Activated CD4-positive, alpha-beta T cell treated with anti-CD3 and anti-CD28 coated beads, Interleukin-2, amount 10 ng/mL, durations not matched to agents 7 days and 5 days (primary cell): ENCODE data around the gene ERICH4. TPM values are rescaled to one million over a fixed set of nuclear protein-coding genes. Genes with fewer than 3 reads are reported as not detected.
A peak's percentile ranks its signal among the peaks of the same experiment; 100 is the strongest.
"Not testable (repeated sequence)": the region's sequence is repeated elsewhere in the genome, so short reads cannot be mapped to it uniquely, and the experiment has no call there.

Experiments
- CTCF ChIA-PET: fragments of 350-600 bp; sonication (Branson Sonifier 250); formaldehyde crosslinking; loops from one replicate; lab custom pipeline; 2021; ENCODE audit warnings: antibody characterized with exemption; lab: Charles Lee
- POLR2A ChIA-PET: fragments of 350-600 bp; sonication (Branson Sonifier 250); formaldehyde crosslinking; loops from one replicate; lab custom pipeline; 2021; ENCODE audit warnings: antibody characterized with exemption; lab: Charles Lee
- DNase-seq: peaks from one replicate; pipeline ENCODE4 v3.0.0-alpha.2; 2020
- H3K27ac Mint-ChIP-seq: one replicate; pipeline ENCODE4 v1.8.0; 2021; ENCODE audit warnings: mild to moderate bottlenecking, moderate library complexity, mixed read lengths
- H3K27me3 Mint-ChIP-seq: one replicate; pipeline ENCODE4 v1.8.0; 2021; ENCODE audit warnings: mixed read lengths
- H3K36me3 Mint-ChIP-seq: one replicate; pipeline ENCODE4 v1.8.0; 2021; ENCODE audit warnings: low read depth, mixed read lengths
- H3K4me1 Mint-ChIP-seq: one replicate; pipeline ENCODE4 v1.8.0; 2021; ENCODE audit warnings: mixed read lengths
- H3K4me3 Mint-ChIP-seq: one replicate; pipeline ENCODE4 v1.8.0; 2021; ENCODE audit warnings: mild to moderate bottlenecking, moderate library complexity, mixed read lengths
- H3K9me3 Mint-ChIP-seq: one replicate; pipeline ENCODE4 v1.8.0; 2021; ENCODE audit warnings: mixed read lengths
- total RNA-seq, 2 experiments: library from RNA; stranded (reverse); gene quantifications; one replicate each; pipeline ENCODE4 v1.2.3, GENCODE V29; 2021

ERICH4 gene
- total RNA-seq, 2 experiments from 2014 or later: not detected

GRCh38 chr19:41443813-41444455 lies 978 bp downstream of the ERICH4 start:
- ChIA-PET POLR2A (no interaction called here), CTCF (no interaction called here)
- no peak overlapping the region for H3K27ac Mint-ChIP-seq
- H3K4me3 Mint-ChIP-seq: no peak overlapping the region
- no peaks in the 10 kb centered on the region for H3K9me3 Mint-ChIP-seq
- H3K27me3 Mint-ChIP-seq: peaks cover 15% of the 10 kb centered on the region
- H3K36me3 Mint-ChIP-seq: no peaks in the 10 kb centered on the region
- H3K4me1 Mint-ChIP-seq: peaks cover 21% of the 10 kb centered on the region
- DNase-seq: no peak

DNA sequence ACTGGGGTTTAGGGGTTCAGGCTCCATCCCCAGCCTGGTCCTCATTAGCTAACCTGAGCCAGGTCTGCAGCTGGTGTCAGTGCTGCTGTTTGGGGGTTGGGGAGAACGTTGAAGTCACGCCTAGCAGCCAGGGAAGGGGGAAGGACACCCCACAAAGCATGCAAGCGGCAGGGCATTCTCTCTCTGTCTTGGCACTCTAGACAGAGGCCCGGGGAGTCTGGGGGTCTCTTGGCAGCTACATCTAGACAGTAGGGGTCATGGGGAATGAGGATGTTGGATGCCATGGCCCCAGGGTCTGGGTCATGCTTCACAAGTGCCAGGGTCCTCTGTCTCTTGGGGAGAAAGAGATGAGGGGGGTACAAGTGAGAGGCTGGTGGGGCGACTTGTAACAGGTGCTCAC lies 2.6 kb downstream of the ERICH4 start:
- DNase-seq: no peak
- CTCF ChIA-PET: interaction anchor here (0.9 kb wide), 1 partner anchor 11 kb away, joined by 4 read pairs; no protein-coding TSS in a partner anchor
- POLR2A ChIA-PET: no interaction called here
- Mint-ChIP-seq H3K27ac (no peak overlapping the region), H3K4me1 (peaks cover 30% of the 10 kb centered on the region), H3K27me3 (peaks cover 15% of the 10 kb centered on the region), H3K36me3 (no peaks in the 10 kb centered on the region), H3K9me3 (no peaks in the 10 kb centered on the region), H3K4me3 (no peak overlapping the region)

DNA sequence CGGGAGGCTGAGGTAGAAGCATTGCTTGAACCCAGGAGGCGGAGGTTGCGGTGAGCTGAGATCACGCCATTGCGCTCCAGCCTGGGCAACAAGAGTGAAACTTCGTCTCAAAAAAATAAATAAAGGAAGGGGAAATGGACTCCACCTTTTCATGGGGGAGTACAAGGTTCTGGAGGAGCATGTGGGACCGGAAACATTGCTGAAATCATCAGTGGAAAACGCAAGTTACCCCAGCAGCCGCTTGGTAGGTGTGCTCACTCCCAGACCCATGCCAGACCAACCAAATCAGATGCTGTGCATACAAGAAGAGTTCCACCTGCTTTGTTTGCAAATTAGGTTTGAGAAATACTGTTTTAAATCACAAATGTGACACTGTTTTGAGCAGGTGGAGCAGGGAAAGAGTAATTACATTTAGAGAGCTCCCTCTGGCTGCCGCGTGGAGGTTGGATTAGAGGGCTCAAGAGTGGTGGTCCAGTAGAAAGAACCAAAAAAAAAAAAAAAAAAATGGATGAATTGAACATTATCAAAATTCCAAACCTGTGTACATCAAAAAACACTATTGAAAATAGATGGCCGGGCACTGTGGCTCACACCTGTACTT lies 4.9 kb downstream of the ERICH4 start:
- Mint-ChIP-seq H3K4me3 (no peak overlapping the region), H3K4me1 (peaks cover 28% of the 10 kb centered on the region), H3K27me3 (peaks cover 15% of the 10 kb centered on the region), H3K27ac (no peak overlapping the region), H3K9me3 (no peaks in the 10 kb centered on the region), H3K36me3 (no peaks in the 10 kb centered on the region)
- ChIA-PET POLR2A (no interaction called here), CTCF (interaction anchor here (0.5 to 3.3 kb wide), 10 partner anchors 9 to 347 kb away, joined by 3 to 27 read pairs (median 5); partner anchors contain the start of gene DMAC2)
- DNase-seq: no peak

DNA sequence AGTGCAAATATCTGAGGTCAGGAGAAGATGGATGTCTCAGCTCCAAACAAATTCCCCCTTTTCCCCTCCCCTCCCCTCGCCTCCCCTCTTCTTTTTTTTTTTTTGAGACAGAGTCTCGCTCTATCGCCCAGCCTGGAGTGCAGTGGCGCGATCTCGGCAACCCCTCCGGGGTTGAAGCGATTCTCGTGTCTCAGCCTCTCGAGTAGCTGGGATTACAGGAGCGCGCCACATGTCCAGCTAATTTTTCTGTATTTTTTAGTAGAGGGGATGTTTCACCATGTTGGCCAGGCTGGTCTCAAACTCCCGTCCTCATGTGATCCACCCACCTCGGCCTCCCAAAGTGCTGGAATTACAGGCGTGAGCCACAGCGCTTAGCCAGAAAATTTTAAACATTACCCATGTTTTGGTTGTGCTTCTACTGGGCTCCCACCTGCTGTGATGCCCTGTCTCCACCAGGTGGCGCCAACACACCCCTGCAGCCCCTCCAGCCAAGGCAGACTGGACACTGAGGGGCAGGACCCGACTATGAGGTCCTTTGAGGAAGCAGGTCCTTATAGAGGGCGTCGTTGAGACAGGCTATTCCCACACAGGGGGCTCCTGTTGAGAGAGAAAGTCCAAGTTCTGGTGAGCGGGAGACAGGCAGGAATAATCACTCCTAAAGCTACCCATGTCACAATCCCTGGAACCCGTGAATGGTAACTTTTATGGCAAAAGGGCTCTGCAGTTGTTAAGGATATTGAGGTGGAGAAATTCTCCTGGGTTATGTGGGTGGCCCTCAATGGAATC lies 6.3 kb downstream of the ERICH4 start:
- ChIA-PET CTCF (interaction anchor here (0.6 to 3.3 kb wide), 18 partner anchors 8 to 346 kb away, joined by 3 to 27 read pairs (median 4); partner anchors contain the start of gene DMAC2), POLR2A (interaction anchor here (0.6 kb wide), 1 partner anchor 100 kb away, joined by 3 read pairs; no protein-coding TSS in a partner anchor)
- H3K4me3 Mint-ChIP-seq: peak overlapping the region; percentile 69
- no peaks in the 10 kb centered on the region for H3K36me3 Mint-ChIP-seq
- H3K4me1 Mint-ChIP-seq: peaks cover 33% of the 10 kb centered on the region
- DNase-seq: peak; percentile 75
- no peak overlapping the region for H3K27ac Mint-ChIP-seq
- H3K9me3 Mint-ChIP-seq: no peaks in the 10 kb centered on the region
- H3K27me3 Mint-ChIP-seq: peaks cover 10% of the 10 kb centered on the region

GRCh38 chr19:41449865-41450178 lies 6.9 kb downstream of the ERICH4 start:
- peaks cover 10% of the 10 kb centered on the region for H3K27me3 Mint-ChIP-seq
- H3K4me1 Mint-ChIP-seq: peaks cover 34% of the 10 kb centered on the region
- H3K4me3 Mint-ChIP-seq: no peak overlapping the region
- no peak for DNase-seq
- CTCF ChIA-PET: interaction anchor here (0.6 to 3.3 kb wide), 17 partner anchors 11 to 229 kb away, joined by 3 to 27 read pairs (median 3); partner anchors contain the start of genes CEACAM21 and DMAC2
- POLR2A ChIA-PET: no interaction called here
- H3K36me3 Mint-ChIP-seq: no peaks in the 10 kb centered on the region
- no peaks in the 10 kb centered on the region for H3K9me3 Mint-ChIP-seq
- no peak overlapping the region for H3K27ac Mint-ChIP-seq

- no peak overlapping the region for H3K4me3 Mint-ChIP-seq
- CTCF ChIA-PET: interaction anchor here (1.3 kb wide), 1 partner anchor 12 kb away, joined by 3 read pairs; no protein-coding TSS in a partner anchor
- no peaks in the 10 kb centered on the region for H3K9me3 Mint-ChIP-seq
- H3K4me1 Mint-ChIP-seq: peaks cover 55% of the 10 kb centered on the region
- H3K27ac Mint-ChIP-seq: no peak overlapping the region
- H3K27me3 Mint-ChIP-seq: peaks cover 6% of the 10 kb centered on the region
- POLR2A ChIA-PET: no interaction called here
- peaks cover 2% of the 10 kb centered on the region for H3K36me3 Mint-ChIP-seq
- no peak for DNase-seq
These were observed 9.8 kb downstream of the ERICH4 start for GRCh38 chr19:41452584-41453275.

DNA sequence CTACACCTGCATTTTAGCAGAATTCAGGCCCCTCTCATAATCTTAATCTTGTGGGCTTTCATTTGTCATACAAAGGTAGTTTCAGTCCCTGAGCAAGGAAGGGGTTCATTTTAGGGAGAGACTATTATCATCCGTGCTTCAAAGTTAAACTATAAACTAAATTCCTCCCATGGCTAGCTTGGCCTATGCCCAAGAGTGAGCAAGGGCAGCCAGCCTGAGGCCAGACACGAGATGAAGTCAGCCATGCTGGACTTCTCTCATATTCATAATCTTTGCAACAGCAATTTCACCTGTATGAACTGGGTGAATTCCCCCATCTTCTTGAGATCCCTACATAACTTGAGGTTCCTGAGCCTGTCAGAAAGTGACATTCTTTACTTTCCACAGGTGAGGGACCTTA lies 13.0 kb downstream of the ERICH4 start:
- CTCF ChIA-PET: interaction anchor here (0.8 to 2.2 kb wide), 4 partner anchors 9 to 115 kb away, joined by 3 to 8 read pairs (median 4); no protein-coding TSS in a partner anchor
- Mint-ChIP-seq H3K27ac (no peak overlapping the region), H3K4me3 (no peak overlapping the region), H3K4me1 (peaks cover 48% of the 10 kb centered on the region), H3K36me3 (peaks cover 2% of the 10 kb centered on the region), H3K9me3 (no peaks in the 10 kb centered on the region), H3K27me3 (no peaks in the 10 kb centered on the region)
- no peak for DNase-seq
- POLR2A ChIA-PET: interaction anchor here (0.6 kb wide), 1 partner anchor 104 kb away, joined by 3 read pairs; no protein-coding TSS in a partner anchor

- ChIA-PET POLR2A (interaction anchor here (0.5 to 1.0 kb wide), 3 partner anchors 104 to 403 kb away, joined by 3 to 5 read pairs (median 3); partner anchors contain the start of gene RPS19), CTCF (interaction anchor here (0.8 to 2.2 kb wide), 8 partner anchors 8 to 1013 kb away, joined by 3 to 8 read pairs (median 4); no protein-coding TSS in a partner anchor)
- peak overlapping the region; percentile 54 for H3K27ac Mint-ChIP-seq
- H3K9me3 Mint-ChIP-seq: no peaks in the 10 kb centered on the region
- peaks cover 4% of the 10 kb centered on the region for H3K27me3 Mint-ChIP-seq
- no peak for DNase-seq
- peak overlapping the region; percentile 38 for H3K4me3 Mint-ChIP-seq
- H3K4me1 Mint-ChIP-seq: peaks cover 48% of the 10 kb centered on the region
- H3K36me3 Mint-ChIP-seq: peaks cover 2% of the 10 kb centered on the region
These were observed 13.5 kb downstream of the ERICH4 start for GRCh38 chr19:41456342-41456918.

GRCh38 chr19:41457241-41457640 lies 14.3 kb downstream of the ERICH4 start:
- Mint-ChIP-seq H3K4me1 (peaks cover 48% of the 10 kb centered on the region), H3K4me3 (peak overlapping the region; percentile 38), H3K27me3 (peaks cover 8% of the 10 kb centered on the region), H3K27ac (peak overlapping the region; percentile 26), H3K9me3 (no peaks in the 10 kb centered on the region), H3K36me3 (peaks cover 2% of the 10 kb centered on the region)
- peak; percentile 48 for DNase-seq
- CTCF ChIA-PET: interaction anchor here (0.6 to 2.2 kb wide), 7 partner anchors 9 to 1014 kb away, joined by 3 to 8 read pairs (median 4); partner anchors contain the start of gene DMAC2
- POLR2A ChIA-PET: interaction anchor here (0.5 to 1.0 kb wide), 2 partner anchors 313 to 403 kb away, joined by 3 to 5 read pairs; partner anchors contain the start of gene RPS19

- Mint-ChIP-seq H3K4me1 (peaks cover 24% of the 10 kb centered on the region), H3K27ac (no peak overlapping the region), H3K4me3 (no peak overlapping the region), H3K27me3 (peaks cover 11% of the 10 kb centered on the region), H3K9me3 (no peaks in the 10 kb centered on the region), H3K36me3 (no peaks in the 10 kb centered on the region)
- POLR2A ChIA-PET: no interaction called here
- CTCF ChIA-PET: no interaction called here
- no peak for DNase-seq
These were observed 19.5 kb downstream of the ERICH4 start for GRCh38 chr19:41462497-41462896.

DNA sequence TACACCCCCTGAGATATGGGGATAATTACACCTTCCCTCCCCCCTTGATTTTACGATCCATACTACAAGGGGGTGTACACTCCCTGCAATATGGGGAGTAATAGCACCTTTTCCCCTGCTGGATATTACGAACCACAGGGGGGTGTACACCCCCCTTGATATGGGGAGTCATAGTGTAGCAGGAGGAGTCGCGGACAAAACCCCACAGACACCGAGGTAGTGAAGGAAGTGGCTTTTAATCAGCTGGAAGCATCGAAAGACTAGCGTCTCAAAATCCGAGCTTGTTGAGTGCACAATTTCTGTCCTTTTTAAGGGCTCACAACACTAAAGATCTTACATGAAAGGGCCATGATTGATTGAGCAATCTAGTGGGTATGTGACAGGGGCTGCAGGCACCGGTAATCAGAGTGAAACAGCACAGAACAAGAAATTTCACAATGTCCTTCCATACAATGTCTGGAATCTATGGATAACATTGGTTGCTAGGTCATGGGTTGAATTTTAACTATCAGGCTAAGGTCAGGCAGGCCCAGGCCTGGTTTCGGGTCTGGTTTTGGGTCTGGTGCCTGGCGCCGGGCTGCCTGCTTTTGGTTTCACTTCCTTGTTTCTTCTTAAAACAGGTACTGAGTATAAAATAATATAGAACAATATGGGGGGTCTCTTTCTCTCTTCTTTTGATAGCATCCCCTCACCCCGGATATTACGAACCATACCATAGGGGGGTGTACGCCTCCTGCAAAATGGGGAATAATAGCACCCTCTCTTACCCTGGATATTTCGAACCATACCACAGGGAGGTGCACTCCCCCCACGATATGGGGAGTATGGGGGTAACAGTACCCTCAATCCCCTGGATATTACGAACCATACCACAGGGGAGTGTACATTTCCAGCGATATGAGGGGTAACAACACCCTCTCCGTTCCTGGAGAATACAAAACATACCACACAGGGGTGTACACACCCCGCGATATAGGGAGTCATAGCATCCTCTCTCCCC lies 20.6 kb downstream of the ERICH4 start:
- CTCF ChIA-PET, DNase-seq, H3K9me3 Mint-ChIP-seq, POLR2A ChIA-PET, H3K36me3 Mint-ChIP-seq: not testable (repeated sequence)
- Mint-ChIP-seq H3K4me3 (peak overlapping the region; percentile 17), H3K27ac (peak overlapping the region; percentile 80), H3K27me3 (peaks cover 14% of the 10 kb centered on the region), H3K4me1 (peaks cover 13% of the 10 kb centered on the region)
